Upper lobe of right lung (tissue), 1 donor: ENCODE data around the gene CLMN. TPM values are rescaled to one million over a fixed set of nuclear protein-coding genes. Genes with fewer than 3 reads are reported as not detected.
"Not testable (repeated sequence)": the region's sequence is repeated elsewhere in the genome, so short reads cannot be mapped to it uniquely, and the experiment has no call there.

Experiments
- ATAC-seq: fragments of 200-7000 bp; cut with Tn5 transposase; one replicate; pipeline ENCODE4 v1.9.1; 2020; ENCODE audit warnings: mild to moderate bottlenecking, moderate library complexity
- DNase-seq: peaks from one replicate; pipeline ENCODE4 v3.0.0-alpha.2; 2020
- H3K27ac ChIP-seq: fragments of 200-600 bp; one replicate; pipeline ENCODE4 v1.8.0; 2022
- H3K27me3 ChIP-seq: fragments of 200-600 bp; one replicate; pipeline ENCODE4 v1.8.0; 2022; ENCODE audit warnings: mild to moderate bottlenecking
- H3K36me3 ChIP-seq: fragments of 200-600 bp; one replicate; pipeline ENCODE4 v1.8.0; 2022
- H3K4me1 ChIP-seq: fragments of 200-600 bp; one replicate; pipeline ENCODE4 v1.8.0; 2022
- H3K4me3 ChIP-seq: fragments of 200-600 bp; one replicate; pipeline ENCODE4 v1.8.0; 2022; ENCODE audit warnings: mild to moderate bottlenecking
- H3K9me3 ChIP-seq: fragments of 200-600 bp; one replicate; pipeline ENCODE4 v1.8.0; 2022
- intact Hi-C: fragments of 100-400 bp; cut with DNase I; formaldehyde crosslinking; loops from one replicate; pipeline ENCODE4 v1.11.0; 2022
- total RNA-seq: library from RNA; stranded (reverse); fragmentation: NEBNext Ultra II Directional; extraction: Animal tissue kit (Norgen Biotek cat#: 25700); gene quantifications from one replicate; pipeline ENCODE4 v1.2.1, GENCODE V29; 2021
- TF ChIP-seq, protein P1 (sequence below): fragments of 200-600 bp; IDR thresholded peaks from one replicate; pipeline ENCODE4 v1.8.0; 2022; ENCODE audit warnings: antibody characterized with exemption
- donor health status: DM: no; HTN: yes; CAD: no; lungs with severe emphysema.

CLMN gene
- total RNA-seq, 1 donor from 2014 or later: 19.3 TPM

- ATAC-seq (no peak), DNase-seq (no peak)
- Histone ChIP-seq H3K4me3 (no peak overlapping the region), H3K9me3 (no peaks in the 10 kb centered on the region), H3K27me3 (no peaks in the 10 kb centered on the region), H3K4me1 (peaks cover 10% of the 10 kb centered on the region), H3K36me3 (no peaks in the 10 kb centered on the region), H3K27ac (no peak overlapping the region)
- TF ChIP-seq, protein P1, sequence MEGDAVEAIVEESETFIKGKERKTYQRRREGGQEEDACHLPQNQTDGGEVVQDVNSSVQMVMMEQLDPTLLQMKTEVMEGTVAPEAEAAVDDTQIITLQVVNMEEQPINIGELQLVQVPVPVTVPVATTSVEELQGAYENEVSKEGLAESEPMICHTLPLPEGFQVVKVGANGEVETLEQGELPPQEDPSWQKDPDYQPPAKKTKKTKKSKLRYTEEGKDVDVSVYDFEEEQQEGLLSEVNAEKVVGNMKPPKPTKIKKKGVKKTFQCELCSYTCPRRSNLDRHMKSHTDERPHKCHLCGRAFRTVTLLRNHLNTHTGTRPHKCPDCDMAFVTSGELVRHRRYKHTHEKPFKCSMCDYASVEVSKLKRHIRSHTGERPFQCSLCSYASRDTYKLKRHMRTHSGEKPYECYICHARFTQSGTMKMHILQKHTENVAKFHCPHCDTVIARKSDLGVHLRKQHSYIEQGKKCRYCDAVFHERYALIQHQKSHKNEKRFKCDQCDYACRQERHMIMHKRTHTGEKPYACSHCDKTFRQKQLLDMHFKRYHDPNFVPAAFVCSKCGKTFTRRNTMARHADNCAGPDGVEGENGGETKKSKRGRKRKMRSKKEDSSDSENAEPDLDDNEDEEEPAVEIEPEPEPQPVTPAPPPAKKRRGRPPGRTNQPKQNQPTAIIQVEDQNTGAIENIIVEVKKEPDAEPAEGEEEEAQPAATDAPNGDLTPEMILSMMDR: no peak
- intact Hi-C loops: no loop called here
Measured at GRCh38 chr14:95287176-95287754, 32.4 kb downstream of the CLMN start.

DNA sequence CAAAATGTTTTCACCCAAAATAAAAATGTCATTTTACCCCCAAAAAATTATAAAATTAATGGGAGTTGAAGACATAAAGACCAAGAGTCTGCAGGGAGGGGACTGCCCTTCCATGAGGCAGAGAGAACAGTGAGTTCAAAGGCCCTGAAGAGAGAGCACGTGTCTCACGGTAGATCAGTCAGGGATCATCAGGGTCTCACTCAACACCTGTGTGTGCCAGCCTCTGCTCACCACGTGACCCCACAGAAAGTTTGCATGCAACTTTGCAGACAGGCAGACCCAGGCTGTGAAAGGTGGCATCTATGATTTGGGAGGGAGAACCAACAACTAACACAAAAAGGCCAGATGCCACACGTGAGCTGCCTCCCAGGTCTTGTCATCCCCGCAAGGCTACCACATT, 33.1 kb downstream of the CLMN start:
- TF ChIP-seq, protein P1: no peak
- Histone ChIP-seq H3K27me3 (no peaks in the 10 kb centered on the region), H3K27ac (no peak overlapping the region), H3K4me3 (no peak overlapping the region), H3K36me3 (no peaks in the 10 kb centered on the region), H3K9me3 (no peaks in the 10 kb centered on the region), H3K4me1 (peaks cover 10% of the 10 kb centered on the region)
- DNase-seq (no peak), ATAC-seq (no peak)
- intact Hi-C loops: no loop called here

- DNase-seq (no peak), ATAC-seq (no peak)
- Histone ChIP-seq H3K4me1 (no peaks in the 10 kb centered on the region), H3K27me3 (no peaks in the 10 kb centered on the region), H3K36me3 (no peaks in the 10 kb centered on the region), H3K27ac (no peak overlapping the region), H3K4me3 (no peak overlapping the region), H3K9me3 (no peaks in the 10 kb centered on the region)
- intact Hi-C loops: no loop called here
- TF ChIP-seq, protein P1: no peak
Measured at GRCh38 chr14:95285566-95285965, 34.1 kb downstream of the CLMN start.

DNA sequence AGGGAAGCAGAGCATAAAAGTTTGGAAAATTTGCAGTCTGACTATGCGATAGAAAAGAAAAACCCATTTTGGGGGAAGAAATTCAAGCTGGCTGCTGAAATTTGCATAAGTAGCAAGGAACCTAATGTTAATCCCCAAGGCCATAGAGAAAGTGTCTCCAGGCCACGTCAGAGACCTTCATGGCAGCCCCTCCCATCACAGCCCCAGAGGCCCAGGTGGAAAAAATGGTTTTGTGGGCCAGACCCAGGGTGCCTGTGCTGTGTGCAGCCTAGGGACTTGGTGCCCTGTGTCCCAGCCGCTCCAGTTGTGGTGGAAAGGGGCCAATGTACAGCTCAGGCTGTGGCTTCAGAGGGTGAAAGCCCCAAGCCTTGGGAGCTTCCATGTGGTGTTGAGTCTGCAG, 35.9 kb downstream of the CLMN start:
- ATAC-seq, H3K27ac ChIP-seq, H3K36me3 ChIP-seq, H3K4me3 ChIP-seq, DNase-seq, H3K4me1 ChIP-seq, intact Hi-C loops, H3K27me3 ChIP-seq, H3K9me3 ChIP-seq: not testable (repeated sequence)

DNA sequence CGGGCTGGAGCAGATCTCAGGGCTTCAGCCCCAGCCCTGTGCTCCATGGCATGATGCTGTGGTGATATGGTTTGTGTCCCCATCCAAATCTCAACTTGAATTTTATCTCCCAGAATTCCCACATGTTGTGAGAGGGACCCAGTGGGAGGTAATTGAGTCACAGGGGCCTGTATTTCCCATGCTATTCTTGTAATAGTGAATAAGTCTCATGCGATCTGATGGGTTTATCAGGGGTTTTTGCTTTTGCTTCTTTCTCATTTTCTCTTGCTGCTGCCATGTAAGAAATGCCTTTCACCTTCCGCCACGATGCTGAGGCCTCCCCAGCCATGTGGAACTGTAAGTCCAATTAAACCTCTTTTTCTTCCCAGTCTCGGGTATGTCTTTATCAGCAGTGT, 36.7 kb downstream of the CLMN start:
- H3K27me3 ChIP-seq, H3K4me3 ChIP-seq, DNase-seq, H3K4me1 ChIP-seq, intact Hi-C loops, ATAC-seq, H3K9me3 ChIP-seq, H3K27ac ChIP-seq, H3K36me3 ChIP-seq: not testable (repeated sequence)

- Histone ChIP-seq H3K27ac (no peak overlapping the region), H3K4me3 (no peak overlapping the region)
- DNase-seq: no peak
Measured at GRCh38 chr14:95282354-95282985, 37.2 kb downstream of the CLMN start.

More at GRCh38 chr14:95282354-95282985, 37.2 kb downstream of the CLMN start:
- TF ChIP-seq, protein P1: no peak
- Histone ChIP-seq H3K4me1 (no peaks in the 10 kb centered on the region), H3K27me3 (no peaks in the 10 kb centered on the region), H3K9me3 (no peaks in the 10 kb centered on the region), H3K36me3 (no peaks in the 10 kb centered on the region)
- intact Hi-C loops: no loop called here
- no peak for ATAC-seq
